T follicular helper cell (primary cell): ENCODE results near the gene SLAMF7.
"Not testable (repeated sequence)": the region's sequence is repeated elsewhere in the genome, so short reads cannot be mapped to it uniquely, and the experiment has no call there.

ENCODE experiments used
- DNase-seq: peaks from one replicate; pipeline ENCODE4 v3.0.0-alpha.2; 2020; ENCODE audit warnings: low read depth

The SLAMF7 gene

GRCh38 chr1:160774886-160775719 is 36.1 kb downstream of the SLAMF7 start:
- no peak for DNase-seq

DNA sequence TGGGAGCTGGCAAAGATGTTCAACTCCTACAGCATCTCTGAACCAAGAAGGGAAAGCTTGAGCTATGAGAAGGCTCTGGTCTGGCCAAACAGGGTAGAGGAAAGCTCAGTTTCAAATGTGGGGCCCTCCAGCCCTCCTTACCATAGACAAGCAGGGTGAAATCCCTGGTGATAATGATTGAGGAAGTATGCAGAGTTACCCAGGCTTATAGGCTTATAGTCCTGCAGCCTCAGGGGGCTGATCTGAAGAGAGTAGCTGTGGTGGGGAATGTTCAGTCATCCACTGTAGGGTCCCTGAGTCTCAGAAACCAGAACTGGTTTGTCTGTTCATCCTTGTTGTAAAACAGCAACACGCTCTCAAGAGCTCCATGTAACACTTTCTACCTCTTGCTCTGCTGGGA is 37.1 kb downstream of the SLAMF7 start:
- DNase-seq, result no peak

DNA sequence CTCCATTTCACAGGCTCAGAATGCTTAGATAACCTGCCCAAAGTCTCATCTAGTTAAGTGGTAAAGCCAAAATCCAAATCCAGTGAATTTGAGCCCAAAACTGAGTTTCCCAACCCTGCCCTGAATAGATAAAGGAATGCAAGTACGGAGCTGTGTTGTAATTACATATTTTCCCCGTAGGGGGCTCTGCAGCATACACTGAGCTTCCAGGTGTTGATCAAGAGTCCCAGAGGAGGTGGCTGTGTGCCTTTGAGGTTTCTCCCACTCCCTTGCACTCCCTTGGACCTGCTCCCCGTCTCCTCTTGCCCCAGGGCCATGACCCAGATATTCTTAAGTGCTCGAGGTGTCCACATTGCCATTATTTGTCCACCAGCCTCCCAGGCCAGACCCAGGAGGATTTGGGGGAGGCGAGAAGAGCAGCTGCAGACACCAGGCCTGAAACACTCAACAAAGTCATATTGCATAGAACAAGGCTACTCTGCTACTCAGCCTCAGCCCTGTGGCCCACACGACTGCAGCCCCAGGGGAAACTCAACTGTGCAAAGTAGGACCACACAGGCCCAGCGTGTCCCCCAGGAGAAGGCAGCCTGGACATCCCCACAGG is 38.5 kb downstream of the SLAMF7 start:
- peak; percentile 36 for DNase-seq

- no peak for DNase-seq
These were observed 39.9 kb downstream of the SLAMF7 start for GRCh38 chr1:160778976-160779375.

DNA sequence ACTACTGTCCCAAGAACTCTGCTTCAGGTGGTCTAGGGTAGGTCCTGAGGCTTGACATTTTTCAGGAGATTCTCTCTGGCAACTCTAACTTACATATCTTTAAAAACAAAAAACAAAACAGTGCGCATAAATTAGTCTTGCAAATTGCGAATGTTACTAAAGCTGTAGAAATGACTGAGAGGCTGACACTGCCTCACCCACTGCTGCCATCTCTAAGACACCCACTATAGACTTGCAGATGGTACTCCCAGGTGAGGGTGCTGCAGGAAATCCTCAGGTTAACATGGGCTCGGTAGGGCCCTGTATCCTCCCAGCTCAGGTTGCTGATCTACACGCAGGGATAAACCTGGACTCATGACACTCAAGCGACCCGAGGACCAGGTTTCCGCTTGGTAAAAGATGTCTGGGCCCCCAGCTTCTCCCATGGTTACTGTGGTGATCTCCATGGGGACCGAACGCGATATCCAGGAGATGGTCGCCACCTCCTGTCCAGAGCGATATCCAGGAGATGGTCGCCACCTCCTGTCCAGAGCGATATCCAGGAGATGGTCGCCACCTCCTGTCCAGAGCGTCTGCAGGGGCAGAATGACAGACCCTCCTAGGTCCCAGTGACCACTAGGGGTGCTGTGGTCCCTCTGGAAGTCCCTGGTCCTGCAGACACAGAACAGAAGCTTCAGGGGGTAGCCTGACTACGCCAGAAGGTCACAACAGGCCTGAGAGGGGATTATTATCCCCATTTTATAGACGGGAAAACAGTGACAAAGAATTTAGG is 40.8 kb downstream of the SLAMF7 start:
- DNase-seq, result no peak

GRCh38 chr1:160780398-160780755 is 41.3 kb downstream of the SLAMF7 start:
- no peak for DNase-seq

DNA sequence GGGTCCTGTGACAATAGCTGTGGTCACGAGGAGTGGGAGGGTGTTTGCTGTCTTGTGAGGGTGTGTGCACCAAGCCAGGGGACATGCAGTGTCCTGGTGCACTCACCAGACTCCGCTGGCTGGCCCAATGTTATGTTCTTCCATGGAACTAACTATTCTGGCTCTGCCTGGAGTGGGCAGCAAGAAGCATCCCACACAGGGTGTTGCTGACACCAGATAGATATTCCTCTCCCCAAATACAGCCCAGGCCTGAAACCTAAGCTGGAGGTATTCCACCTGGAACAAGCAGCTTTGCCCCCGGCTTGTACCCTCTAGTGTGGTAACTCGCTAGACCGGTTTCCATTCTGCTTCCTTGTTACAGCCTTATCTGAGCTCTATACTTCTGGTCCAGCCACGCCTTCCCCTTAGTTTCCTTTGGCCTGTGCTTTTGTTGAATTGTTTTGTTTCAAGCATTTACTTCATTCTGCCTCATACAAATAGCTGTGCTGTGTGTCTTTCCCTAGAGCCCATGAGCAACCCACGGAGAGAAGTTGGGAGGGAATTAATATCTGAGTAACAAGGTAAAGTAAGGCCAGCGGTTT is 42.2 kb downstream of the SLAMF7 start:
- DNase-seq, result no peak

DNA sequence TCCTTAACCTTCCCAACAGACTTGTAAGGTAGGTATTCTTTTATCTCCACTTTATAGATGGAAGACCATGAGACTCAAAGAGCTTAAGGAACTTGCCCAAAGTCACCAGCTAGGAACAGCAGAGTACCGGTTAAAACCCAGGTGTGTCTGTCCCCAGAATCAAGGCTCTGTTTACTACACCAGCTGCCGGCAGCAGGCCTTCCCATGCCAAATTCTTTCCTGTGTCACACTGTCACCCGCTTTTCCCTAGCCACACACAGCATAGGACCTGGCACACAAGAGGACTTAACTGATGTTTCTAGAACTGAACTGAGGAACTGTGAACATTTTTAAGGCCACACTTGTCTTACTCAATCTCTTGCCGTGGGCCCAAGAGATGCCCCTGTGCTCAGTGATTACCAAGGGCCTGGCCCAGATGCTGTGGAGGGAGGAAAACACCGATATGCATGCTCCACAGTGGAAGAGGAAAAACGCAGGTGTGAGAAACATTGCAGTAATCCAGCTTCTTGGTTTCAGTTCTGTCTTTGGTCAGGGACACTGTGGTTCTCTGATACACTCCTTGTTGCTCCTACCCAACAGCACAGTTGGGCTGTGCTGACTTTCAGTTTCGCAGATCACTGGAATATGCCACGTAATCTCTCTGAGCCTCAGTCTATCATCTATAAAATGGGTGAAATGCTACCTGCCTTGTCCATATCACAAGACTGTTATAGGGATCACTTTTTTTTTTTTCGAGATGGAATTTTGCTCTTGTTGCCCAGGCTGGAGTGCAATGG is 43.1 kb downstream of the SLAMF7 start:
- no peak for DNase-seq

- DNase-seq, result not testable (repeated sequence)
These were observed 44.1 kb downstream of the SLAMF7 start for GRCh38 chr1:160782988-160783765.

- no peak for DNase-seq
These were observed 50.1 kb downstream of the SLAMF7 start for GRCh38 chr1:160789051-160789701.

GRCh38 chr1:160789702-160790611 is 50.9 kb downstream of the SLAMF7 start:
- DNase-seq, result no peak

DNA sequence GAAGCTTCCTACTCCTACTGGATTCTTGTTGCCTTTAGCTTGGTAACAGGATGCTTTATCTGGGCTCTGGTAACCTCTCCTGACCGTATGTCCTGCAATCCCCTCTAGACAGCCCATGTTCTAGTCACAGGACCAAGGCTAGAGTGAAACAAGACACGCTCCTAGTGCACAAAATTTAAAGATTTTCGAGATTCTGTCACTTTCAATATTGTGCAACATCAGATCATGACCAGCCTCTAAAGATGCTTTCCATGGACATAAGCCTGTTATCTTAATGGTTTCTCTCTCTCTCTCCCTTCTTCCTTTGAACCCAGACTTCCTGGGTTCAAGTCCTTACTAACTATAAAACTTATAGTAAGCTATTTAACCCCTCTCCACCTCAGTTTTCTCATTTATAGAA is 55.3 kb downstream of the SLAMF7 start:
- no peak for DNase-seq

- peak; percentile 82 for DNase-seq
These were observed 56.9 kb downstream of the SLAMF7 start, which contains the start of gene LY9 for GRCh38 chr1:160795951-160796383. Gene LY9 (plus strand): TSS chr1:160796174. CDS start chr1:160796188, 14 bp downstream.

DNA sequence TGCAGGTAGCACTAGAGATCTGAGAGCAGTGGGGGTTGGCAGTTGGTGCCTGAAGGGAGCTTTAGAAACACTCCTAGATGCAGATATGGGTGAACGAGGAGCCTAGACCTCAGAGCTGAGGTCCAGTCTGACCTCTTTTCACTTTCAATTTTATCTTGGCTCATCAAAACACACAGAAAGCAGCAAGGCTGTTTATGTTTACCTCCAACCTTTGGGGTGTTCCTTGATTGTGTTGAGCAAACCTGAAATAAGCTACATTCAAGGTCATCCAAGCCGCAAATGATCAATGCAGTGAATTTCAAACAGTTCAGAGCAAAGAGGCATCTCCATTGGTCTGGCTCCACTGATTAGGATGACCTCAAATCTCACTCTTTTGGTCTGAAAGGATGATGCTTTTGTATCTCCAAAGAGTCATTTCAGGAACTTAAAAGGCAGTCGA is 58.2 kb downstream of the SLAMF7 start:
- no peak for DNase-seq

- DNase-seq, result peak; percentile 53
These were observed 58.8 kb downstream of the SLAMF7 start for GRCh38 chr1:160797861-160798273.

GRCh38 chr1:160798439-160798838 is 59.4 kb downstream of the SLAMF7 start:
- DNase-seq, result no peak

DNA sequence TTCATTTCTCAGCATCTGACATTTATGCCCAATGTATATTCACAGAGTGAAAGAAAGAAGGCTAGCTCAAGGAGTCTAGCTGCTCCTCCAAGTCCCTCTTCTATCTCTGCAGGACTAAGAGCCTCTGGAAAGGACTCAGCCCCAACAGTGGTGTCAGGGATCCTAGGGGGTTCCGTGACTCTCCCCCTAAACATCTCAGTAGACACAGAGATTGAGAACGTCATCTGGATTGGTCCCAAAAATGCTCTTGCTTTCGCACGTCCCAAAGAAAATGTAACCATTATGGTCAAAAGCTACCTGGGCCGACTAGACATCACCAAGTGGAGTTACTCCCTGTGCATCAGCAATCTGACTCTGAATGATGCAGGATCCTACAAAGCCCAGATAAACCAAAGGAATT is 60.6 kb downstream of the SLAMF7 start:
- DNase-seq, result no peak

DNA sequence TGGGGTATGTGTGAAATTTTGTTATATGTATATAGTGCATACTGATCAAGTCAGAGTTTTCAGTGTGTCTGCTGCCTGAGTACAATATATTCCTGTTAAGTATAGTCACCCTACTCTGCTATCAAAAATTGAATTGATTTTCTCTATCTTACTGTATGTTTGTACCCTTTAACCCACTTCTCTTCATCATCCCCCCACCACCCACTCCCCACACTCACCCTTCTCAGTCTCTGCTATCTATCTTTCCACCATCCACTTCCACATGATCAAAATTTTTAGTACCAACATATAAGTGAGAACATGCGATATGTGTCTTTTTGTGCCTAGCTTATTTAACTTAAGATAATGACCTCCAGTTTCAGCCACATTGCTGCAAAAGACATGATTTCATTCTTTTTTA is 61.1 kb downstream of the SLAMF7 start:
- DNase-seq, result no peak
